Renal cortical epithelial cell (primary cell): ENCODE data around the gene SHANK3. TPM values are rescaled to one million over a fixed set of nuclear protein-coding genes. Genes with fewer than 3 reads are reported as not detected.
"Not testable (repeated sequence)": the region's sequence is repeated elsewhere in the genome, so short reads cannot be mapped to it uniquely, and the experiment has no call there.

ENCODE experiments used
- DNase-seq: peaks from one replicate; pipeline ENCODE4 v3.0.0-alpha.2; 2011; ENCODE audit warnings: low read depth
- total RNA-seq: library from RNA; depleted of rRNA; stranded (reverse); fragments of >200 nt; gene quantifications from 2 replicates; pipeline ENCODE4 v1.2.3, GENCODE V29; 2014

The SHANK3 gene
- 0.87 and 1.7 TPM in 2 replicates for total RNA-seq

GRCh38 chr22:50672471-50673230 is at the start of gene SHANK3:
Gene SHANK3, plus strand, starts transcription at chr22:50672823.
- DNase-seq, result no peak

GRCh38 chr22:50624347-50625130 is 48.1 kb upstream of the SHANK3 start:
- DNase-seq, result no peak

DNA sequence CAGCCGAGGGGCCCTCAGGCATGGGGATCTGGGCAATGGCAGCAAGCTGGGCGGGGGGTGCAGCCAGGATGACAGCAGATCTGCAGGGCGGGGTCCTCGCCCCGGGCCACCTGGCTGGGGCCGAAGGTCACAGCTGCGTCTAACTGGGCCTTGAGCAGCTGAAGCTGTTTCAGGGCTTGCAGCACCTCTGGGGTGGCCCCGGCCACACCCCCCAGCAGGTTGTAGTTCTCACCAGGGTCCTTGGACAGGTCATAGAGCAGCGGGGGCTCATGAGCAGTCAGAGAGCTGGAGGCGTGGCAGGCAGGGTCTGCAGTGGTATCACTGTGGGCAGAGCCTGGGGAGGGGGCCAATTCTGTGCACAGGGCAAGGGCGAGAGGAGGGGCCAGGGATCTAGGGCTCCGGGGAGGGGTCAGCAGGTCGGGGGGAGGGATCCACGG is 47.5 kb upstream of the SHANK3 start:
- no peak for DNase-seq

GRCh38 chr22:50625568-50626313 is 46.9 kb upstream of the SHANK3 start:
- DNase-seq, result no peak

DNA sequence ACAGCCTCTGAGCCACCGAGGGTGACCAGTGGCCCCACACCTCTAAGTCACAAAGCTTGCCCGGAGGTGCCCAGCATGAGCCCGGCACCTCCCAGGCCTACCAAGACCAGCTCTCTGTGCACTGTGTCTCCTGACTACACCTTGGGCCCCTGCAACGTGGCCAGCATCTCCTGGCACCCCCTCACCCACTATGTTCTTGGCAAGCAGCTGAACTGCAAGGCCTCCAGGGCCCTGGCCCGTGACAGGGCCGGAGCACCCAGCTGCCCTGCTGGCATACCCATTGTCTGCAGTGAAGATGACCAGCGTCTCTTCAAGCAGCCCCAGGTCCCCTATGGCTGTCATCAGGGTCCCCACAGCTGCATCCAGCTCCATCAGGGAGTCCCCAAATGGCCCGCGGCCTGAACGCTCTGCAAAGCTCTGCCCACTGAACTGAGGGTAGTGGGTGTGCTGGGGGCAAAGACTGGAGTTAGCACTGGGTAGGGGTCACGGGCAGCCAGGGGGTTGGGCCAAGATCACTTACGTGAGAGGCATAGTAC is 46.2 kb upstream of the SHANK3 start:
- DNase-seq, result no peak

- DNase-seq, result no peak
These were observed 45.6 kb upstream of the SHANK3 start for GRCh38 chr22:50626850-50627641.

- peak; percentile 44 for DNase-seq
These were observed 44.7 kb upstream of the SHANK3 start, which contains the start of gene ARSA for GRCh38 chr22:50627642-50628542. Gene ARSA, minus strand, starts transcription at chr22:50628152. Its CDS starts 373 bp downstream, at chr22:50627779.

DNA sequence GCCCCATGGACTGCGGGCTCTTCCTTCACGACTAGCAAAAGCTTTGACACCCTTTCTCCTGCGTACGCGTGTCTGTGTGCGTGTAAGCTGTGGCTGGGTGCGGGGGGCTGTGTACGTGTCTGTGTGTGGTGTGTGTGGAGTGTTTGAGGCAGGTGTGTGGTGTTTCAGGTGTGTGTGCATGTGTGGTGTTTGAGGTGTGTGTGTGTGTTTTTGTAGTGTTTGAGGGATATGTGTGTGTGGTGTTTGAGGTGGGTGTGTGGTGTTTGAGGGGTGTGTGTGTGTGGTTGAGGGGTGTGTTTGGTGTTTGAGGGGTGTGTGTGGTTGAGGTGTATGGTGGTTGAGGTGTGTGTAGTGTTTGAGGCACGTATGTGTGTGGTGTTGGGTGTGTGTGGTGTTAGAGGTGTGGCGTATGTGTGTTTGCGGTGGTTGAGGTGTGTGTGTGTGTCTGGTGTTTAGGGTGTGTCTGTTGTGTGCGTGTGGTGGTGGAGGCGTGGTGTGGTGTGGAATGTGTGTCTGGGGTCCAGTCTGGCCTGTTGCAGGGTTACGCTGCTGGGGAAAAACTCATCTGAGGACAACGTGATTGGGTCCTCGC is 44.0 kb upstream of the SHANK3 start:
- no peak for DNase-seq

DNA sequence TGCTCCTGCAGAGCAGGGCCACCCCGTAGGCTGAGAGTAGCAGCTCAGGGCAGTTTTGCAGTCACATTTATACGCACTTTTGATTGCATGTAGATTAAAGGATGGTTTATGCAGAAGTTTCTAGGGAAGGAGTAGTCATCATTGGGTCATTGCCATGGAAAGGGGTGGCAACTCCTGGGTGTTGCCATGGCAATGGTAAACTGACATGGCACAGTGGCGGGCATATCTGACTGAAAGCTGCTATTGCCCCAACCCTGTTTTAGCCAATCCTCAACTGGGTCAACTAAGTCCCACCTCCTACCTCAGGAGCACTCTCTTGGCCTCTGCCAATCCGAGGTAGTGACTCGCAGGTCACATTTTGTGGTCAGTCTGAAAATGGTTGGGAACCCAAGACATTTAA is 42.2 kb upstream of the SHANK3 start:
- DNase-seq, result no peak

DNA sequence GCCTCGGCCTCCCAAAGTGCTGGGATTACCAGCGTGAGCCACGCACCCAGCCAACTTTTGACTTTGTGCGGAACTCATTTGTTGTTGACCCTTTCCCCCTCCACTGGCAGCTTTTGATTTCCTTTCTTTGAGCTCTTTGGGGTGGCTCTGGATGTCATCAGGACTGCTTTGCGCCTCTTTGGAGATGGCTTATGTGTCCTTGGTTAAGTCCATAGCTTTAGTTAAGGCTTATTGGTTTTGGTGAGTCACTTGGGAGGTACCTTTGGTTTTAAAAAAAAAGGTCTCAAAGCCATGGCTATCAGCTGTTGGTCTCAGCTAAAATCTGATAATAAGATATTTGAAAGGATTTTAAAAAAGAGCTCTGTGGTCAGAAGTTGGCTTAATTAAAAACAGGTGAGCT is 39.5 kb upstream of the SHANK3 start:
- DNase-seq, result no peak

DNA sequence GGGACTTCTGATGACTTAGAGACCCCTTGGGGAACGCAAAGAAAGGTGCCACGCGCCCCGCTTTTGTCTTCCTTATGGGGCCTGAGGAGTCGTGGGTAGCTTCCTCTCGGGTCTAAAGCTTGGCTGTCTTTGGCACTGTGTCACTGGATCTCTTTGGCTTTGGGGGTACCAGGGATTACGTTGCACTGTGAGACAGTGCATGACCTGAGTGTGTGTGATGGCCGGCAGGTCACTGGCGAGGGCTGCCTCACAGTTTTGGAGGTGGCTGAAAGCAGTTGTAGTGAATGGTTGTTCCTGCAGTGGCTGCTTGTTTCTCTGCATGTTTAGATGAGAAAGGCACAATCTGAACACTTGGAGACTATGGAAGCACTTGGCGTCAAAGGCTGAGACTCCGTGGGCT is 38.9 kb upstream of the SHANK3 start:
- no peak for DNase-seq

GRCh38 chr22:50635591-50635990 is 37.0 kb upstream of the SHANK3 start:
- no peak for DNase-seq

DNA sequence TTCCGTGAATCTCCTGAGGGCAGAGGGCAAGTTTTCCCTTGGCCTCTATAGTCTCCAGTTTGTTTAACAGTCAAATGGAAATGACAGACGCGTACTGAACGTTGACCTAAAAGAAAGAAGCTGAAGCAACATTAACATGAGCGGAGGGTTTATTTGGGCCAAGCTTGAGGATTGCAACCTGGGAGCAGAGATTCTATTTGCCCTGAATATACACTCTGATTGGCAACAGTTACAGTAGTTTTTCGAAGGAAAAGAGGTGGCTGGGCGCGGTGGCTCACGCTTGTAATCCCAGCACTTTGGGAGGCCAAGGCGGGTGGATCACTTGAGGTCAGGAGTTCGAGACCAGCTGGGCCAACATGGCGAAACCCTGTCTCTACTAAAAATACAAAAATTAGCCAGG is 32.3 kb upstream of the SHANK3 start:
- DNase-seq, result not testable (repeated sequence)

DNA sequence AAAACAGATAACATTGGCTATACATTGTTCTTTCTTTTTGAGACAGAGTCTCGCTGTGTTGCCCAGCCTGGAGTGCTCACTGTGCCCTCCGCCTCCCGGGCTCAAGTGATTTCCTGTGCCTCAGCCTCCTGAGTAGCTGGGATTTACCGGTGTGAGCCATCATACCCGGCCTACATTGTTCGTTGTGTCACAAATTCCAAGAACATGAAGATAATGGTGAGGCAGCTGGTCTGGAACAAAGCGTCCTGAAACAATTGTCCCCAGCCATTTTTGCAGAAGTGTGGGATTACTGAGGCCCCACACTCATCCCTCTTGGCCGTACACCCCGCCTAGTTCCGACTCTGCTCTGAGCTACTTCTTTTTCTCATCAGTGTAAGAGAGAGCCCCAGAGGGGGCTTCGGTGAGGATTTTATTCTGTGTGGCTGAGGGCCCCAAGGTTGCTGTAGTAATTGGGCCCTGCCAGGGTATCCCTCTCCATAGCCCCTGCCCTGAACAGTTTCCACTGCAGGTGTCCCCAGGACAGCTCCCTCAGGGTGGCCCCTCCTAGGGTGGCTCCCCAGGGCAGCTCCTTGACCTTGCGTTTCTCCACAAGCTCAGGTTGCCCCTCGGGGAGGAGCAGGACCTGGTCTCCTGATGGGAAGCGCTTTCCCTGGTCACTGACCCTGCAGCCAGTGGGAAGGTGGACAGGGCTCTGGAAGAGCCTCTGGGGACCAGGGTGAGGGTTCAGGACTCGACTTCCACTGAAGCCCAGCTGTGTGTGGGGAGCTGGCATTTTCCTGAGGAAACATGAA is 31.6 kb upstream of the SHANK3 start:
- no peak for DNase-seq

- peak; percentile 42 for DNase-seq
These were observed 30.7 kb upstream of the SHANK3 start for GRCh38 chr22:50641696-50642607.

GRCh38 chr22:50643021-50643820 is 29.4 kb upstream of the SHANK3 start:
- not testable (repeated sequence) for DNase-seq

GRCh38 chr22:50643821-50644101 is 28.9 kb upstream of the SHANK3 start:
- not testable (repeated sequence) for DNase-seq
